ENCODE results near the gene EEFSEC. TPM values are rescaled to one million over a fixed set of nuclear protein-coding genes. Genes with fewer than 3 reads are reported as not detected.

Gene EEFSEC
- total RNA-seq, 1 donor from 2014 or later: 0.92 TPM

DNA sequence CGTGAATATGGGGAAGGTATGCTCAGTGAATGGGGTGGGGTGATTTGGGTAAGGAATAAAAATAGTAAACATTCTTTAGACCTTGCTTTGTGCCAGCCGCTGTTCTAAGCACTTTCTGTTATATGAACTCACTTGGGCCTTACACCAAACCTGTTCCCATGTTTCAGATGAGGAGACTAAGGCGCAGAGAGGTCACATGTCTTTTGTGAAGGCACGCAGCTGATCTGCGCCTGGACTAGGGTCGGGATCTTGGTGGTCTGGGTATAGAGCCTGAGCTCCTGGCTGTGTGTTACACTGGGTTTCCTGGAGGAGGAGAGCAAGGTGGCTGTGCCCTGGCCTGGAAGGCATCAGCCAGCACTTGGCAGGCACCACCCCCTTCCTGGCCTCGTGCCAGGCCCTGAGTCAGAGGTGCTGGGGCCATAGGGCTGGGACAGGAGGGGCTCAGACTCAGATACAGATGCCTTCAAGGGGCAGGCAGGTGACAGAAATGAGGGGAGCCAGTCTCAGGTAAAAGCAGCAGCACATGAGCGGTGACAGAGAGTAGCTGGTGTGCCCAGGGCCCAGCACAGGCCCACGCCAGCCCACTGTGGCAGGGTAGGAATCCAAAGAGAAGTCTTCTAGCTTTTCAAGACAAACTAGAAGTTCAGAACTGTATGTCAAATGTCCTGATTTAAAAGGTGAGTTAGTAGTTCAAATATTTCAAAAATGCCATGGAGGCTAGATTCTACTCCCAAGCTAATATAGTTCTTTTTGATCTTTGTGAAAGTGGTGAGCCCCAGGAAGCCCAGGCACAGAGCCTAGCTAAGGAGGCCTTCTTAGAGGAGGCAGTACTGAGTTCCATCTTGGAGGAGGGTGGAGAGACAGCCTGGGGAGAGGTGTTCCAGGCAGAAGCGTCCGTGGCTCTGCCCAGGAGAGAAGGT is 230.3 kb downstream of the EEFSEC start:
- Mint-ChIP-seq H3K9me3 (peaks cover 1% of the 10 kb centered on the region), H3K27ac (peak overlapping the region; percentile 59), H3K4me3 (no peak overlapping the region), H3K27me3 (ENCODE audit: insufficient read depth, low read depth) (peaks cover 6% of the 10 kb centered on the region), H3K4me1 (peaks cover 11% of the 10 kb centered on the region), H3K36me3 (peaks cover 2% of the 10 kb centered on the region)
- H3K4me1 ChIP-seq: peaks cover 6% of the 10 kb centered on the region
- no peaks in the 10 kb centered on the region for H3K27me3 ChIP-seq
- no peak for DNase-seq (ENCODE audit: low spot score)
- H3K36me3 ChIP-seq: no peaks in the 10 kb centered on the region
- TF ChIP-seq EZH2 (IDR thresholded peaks at IDR 0.05) (no peak), EZH2phosphoT487 (IDR thresholded peaks at IDR 0.05) (no peak), CTCF (IDR thresholded peaks at IDR 0.05) (no peak)
- no peaks in the 10 kb centered on the region for H3F3A ChIP-seq (ENCODE audit: low read depth)
- H3K79me2 ChIP-seq (ENCODE audit: low read depth): no peaks in the 10 kb centered on the region
- H3K9ac ChIP-seq: no peak overlapping the region
- H3K27ac ChIP-seq: no peak overlapping the region
- H2AFZ ChIP-seq (replicated peaks): no peak overlapping the region
- H3K4me2 ChIP-seq: no peak overlapping the region
- no peaks in the 10 kb centered on the region for H3K9me3 ChIP-seq (ENCODE audit: low read depth)
- no peaks in the 10 kb centered on the region for H4K20me1 ChIP-seq (ENCODE audit: low read depth)
- no peak overlapping the region for H3K4me3 ChIP-seq

GRCh38 chr3:128385080-128385832 is 232.0 kb downstream of the EEFSEC start:
- no peaks in the 10 kb centered on the region for H4K20me1 ChIP-seq (ENCODE audit: low read depth)
- no peak for DNase-seq (ENCODE audit: low spot score)
- H3K27me3 ChIP-seq: no peaks in the 10 kb centered on the region
- H3K79me2 ChIP-seq (ENCODE audit: low read depth): no peaks in the 10 kb centered on the region
- H3K4me1 ChIP-seq: no peaks in the 10 kb centered on the region
- Mint-ChIP-seq H3K9me3 (peaks cover 1% of the 10 kb centered on the region), H3K27me3 (ENCODE audit: insufficient read depth, low read depth) (peaks cover 3% of the 10 kb centered on the region), H3K4me1 (peaks cover 4% of the 10 kb centered on the region), H3K27ac (peak overlapping the region; percentile 89), H3K36me3 (peaks cover 2% of the 10 kb centered on the region), H3K4me3 (no peak overlapping the region)
- no peaks in the 10 kb centered on the region for H3F3A ChIP-seq (ENCODE audit: low read depth)
- no peaks in the 10 kb centered on the region for H3K36me3 ChIP-seq
- no peak overlapping the region for H3K27ac ChIP-seq
- H2AFZ ChIP-seq (replicated peaks): no peak overlapping the region
- no peak overlapping the region for H3K4me2 ChIP-seq
- no peak overlapping the region for H3K9ac ChIP-seq
- no peak overlapping the region for H3K4me3 ChIP-seq
- TF ChIP-seq CTCF (IDR thresholded peaks at IDR 0.05): no peak
- TF ChIP-seq EZH2 (IDR thresholded peaks at IDR 0.05): no peak
- TF ChIP-seq EZH2phosphoT487 (IDR thresholded peaks at IDR 0.05): no peak
- H3K9me3 ChIP-seq (ENCODE audit: low read depth): no peaks in the 10 kb centered on the region

GRCh38 chr3:128388932-128389331 is 235.7 kb downstream of the EEFSEC start:
- Histone ChIP-seq H3K9me3 (ENCODE audit: low read depth) (no peaks in the 10 kb centered on the region), H3F3A (ENCODE audit: low read depth) (no peaks in the 10 kb centered on the region), H3K4me1 (no peaks in the 10 kb centered on the region), H3K27me3 (no peaks in the 10 kb centered on the region), H3K79me2 (ENCODE audit: low read depth) (no peaks in the 10 kb centered on the region), H3K4me3 (no peak overlapping the region), H3K36me3 (no peaks in the 10 kb centered on the region), H4K20me1 (ENCODE audit: low read depth) (no peaks in the 10 kb centered on the region), H3K9ac (no peak overlapping the region), H2AFZ (replicated peaks) (no peak overlapping the region), H3K4me2 (no peak overlapping the region), H3K27ac (no peak overlapping the region)
- H3K9me3 Mint-ChIP-seq: peaks cover 1% of the 10 kb centered on the region
- peaks cover 4% of the 10 kb centered on the region for H3K27me3 Mint-ChIP-seq (ENCODE audit: insufficient read depth, low read depth)
- H3K4me1 Mint-ChIP-seq: no peaks in the 10 kb centered on the region
- H3K4me3 Mint-ChIP-seq: no peak overlapping the region
- DNase-seq (ENCODE audit: low spot score): no peak
- H3K27ac Mint-ChIP-seq: no peak overlapping the region
- H3K36me3 Mint-ChIP-seq: peaks cover 2% of the 10 kb centered on the region
- TF ChIP-seq EZH2phosphoT487 (IDR thresholded peaks at IDR 0.05) (no peak), EZH2 (IDR thresholded peaks at IDR 0.05) (no peak), CTCF (IDR thresholded peaks at IDR 0.05) (no peak)
